HUDEP-2 (cell line): Measurements from ENCODE around the gene ST6GALNAC3.

ENCODE experiments used
- DNase-seq, 76 experiments: peaks; one replicate each; lab custom pipeline; 2025; ENCODE audit not compliant: unreplicated experiment in 76 of 76; lab: John Stamatoyannopoulos, UW

ST6GALNAC3 gene

DNA sequence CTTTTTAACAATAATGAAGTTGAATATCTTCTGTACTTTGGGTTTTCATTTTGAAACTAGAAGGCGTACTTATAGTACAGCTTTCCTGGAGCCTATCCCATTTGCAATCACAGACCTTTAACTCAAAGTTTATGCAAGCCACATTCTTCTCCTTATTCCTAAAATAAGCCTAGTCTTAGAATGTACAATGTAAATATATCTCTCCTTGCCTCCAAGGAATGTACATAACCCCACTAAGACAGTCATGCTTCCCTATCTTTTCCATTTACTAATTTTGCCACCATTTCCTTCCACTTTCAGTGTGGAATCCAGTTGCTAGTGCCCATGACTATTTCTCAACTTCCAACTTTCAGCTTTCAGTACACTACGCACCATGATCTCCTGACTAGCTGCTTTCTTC is 327.6 kb downstream of the ST6GALNAC3 start:
- no peak for DNase-seq

DNA sequence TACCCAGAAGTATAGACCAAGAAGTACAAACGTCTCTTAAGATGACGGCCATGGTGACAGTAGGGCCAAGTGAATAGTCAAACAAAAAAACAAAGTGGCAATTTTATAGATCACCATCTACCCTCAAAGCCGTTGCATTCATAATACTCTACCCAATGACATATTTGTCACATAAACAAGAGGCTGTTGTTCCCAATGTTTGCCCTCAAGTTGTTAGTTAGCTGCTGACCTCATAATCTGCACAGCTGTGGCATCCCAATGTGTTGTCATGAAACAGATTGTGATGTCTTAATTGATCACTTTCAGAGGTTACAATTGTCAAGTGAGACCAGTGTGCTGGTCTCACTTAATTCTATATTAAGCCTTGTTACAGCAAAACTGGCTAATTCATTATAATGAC is 333.8 kb downstream of the ST6GALNAC3 start:
- no peak for DNase-seq

- DNase-seq, result no peak
Measured at GRCh38 chr1:76410499-76410898, 336.0 kb downstream of the ST6GALNAC3 start.

GRCh38 chr1:76418531-76418930 is 344.0 kb downstream of the ST6GALNAC3 start:
- DNase-seq, result no peak

DNA sequence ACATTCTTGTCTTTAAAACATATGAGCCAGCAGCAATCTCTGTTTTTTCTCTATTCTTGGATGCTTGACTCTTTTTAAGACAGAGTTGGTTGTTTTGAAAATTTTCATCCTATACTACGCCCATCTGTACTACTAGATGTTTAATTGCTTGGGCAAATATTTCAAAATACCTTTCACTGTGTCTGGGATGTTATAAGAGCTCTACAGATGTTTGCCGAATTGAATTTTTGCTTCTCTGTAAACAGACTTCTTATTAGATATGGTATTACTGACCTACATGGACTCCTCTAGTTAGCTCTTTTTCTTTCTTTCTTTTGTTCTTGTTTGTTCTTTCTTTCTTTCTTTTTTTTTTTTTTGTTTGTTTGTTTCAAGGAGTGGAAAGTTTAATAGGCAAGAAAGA is 345.1 kb downstream of the ST6GALNAC3 start:
- no peak for DNase-seq

DNA sequence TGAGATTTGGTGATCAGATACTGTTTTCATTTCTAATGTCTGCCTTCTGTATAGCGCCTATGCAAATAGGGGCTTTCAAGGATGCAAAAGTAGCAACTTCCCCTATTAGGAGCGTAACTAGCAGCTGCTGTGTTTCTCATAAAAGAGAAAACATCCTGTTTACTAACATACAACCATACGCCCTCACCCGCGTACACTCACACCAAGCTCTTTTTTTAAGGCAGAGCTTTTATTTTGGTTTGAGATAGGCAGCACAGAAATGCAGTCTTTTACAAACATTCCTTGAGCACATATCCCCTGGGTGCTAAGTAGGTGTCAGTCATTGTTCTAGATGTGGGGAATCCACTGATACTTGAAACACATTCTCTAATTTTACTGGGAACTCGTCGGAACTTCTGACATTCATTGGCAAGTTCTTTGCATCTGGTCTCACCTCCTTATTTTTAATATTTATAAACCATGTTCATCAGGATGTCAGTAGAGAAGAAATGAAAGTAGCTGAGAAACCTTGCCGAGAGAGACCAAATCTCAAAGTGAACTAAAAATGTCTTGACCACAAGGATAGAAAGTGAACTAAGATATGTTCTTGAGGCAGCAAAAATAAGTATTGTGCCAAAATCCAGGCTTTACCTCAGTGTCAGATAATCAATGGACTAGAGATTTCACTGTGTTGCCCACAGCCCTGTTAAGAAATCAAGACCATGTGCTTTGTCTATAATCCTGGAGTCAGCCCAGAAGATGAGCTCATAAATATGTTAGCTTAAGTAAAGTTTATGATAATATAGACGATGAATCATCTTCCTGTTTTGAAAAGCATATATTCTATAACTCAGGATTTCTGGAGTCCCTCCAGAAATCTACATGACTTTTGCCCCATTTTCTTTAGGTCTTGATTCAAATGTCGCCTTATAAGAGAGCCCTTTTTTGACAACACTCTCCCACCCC is 350.9 kb downstream of the ST6GALNAC3 start:
- DNase-seq, result no peak

- DNase-seq, result no peak
Measured at GRCh38 chr1:76426606-76427005, 352.1 kb downstream of the ST6GALNAC3 start.

DNA sequence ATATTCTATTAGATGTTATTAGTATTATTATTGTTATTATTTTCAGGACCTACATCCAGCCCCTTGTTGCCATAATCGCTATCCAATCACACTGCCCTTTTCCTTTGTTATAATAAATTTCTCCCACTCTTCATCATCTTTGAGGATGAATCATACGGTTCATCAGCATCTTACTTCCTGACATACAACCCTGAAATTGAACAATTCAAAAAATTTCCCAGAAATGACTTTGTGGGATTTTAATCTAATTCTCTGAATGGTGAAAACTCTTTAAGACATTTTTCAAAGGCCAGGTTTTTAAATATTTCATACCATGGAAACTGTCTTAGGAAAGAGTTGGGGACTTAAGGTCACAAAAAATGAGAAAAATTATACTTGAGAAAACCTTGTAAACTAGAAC is 353.5 kb downstream of the ST6GALNAC3 start:
- DNase-seq, result no peak

GRCh38 chr1:76430531-76430930 is 356.0 kb downstream of the ST6GALNAC3 start:
- no peak for DNase-seq

DNA sequence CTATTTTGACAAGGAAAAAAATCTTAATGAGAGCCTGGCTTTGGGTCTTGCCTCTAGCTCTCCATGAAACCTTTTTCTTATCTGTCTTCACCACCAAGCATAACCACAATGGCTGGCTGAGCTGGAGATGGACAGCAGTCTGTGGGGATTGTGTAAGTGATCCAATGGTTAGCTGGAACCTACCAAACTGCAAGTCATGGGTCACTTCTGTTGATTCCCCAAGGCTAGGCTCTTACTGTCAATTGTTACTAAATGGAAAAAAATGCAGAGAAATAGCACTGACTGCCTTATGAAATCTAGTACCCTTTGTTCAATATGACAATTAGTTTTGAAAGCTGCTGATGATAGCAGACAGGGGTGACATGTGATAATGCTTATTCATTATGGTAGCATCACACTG is 359.0 kb downstream of the ST6GALNAC3 start:
- DNase-seq, result no peak

GRCh38 chr1:76443217-76443616 is 368.7 kb downstream of the ST6GALNAC3 start:
- DNase-seq, result no peak

GRCh38 chr1:76444773-76445172 is 370.2 kb downstream of the ST6GALNAC3 start:
- no peak for DNase-seq

- DNase-seq, result no peak
Measured at GRCh38 chr1:76450229-76450628, 375.7 kb downstream of the ST6GALNAC3 start.

DNA sequence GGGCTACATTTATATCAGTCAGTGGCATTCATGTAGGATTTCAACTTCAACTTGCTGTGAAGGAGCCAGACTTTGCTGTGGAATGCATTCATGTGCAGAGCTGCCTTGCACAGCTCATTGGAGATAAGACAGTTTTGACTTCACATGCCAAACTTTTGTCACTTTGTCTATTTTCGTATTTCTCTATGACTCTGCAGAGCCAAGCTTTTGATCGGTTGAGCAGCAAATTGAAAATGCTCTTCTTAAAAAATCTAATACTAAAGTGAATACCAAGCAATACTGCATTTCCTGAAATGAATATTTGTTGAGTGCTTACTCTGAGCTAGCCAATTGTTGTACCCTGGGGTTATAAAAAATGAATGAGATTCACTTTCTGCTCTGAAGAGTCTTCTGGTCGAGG is 388.7 kb downstream of the ST6GALNAC3 start:
- no peak for DNase-seq

- DNase-seq, result no peak
Measured at GRCh38 chr1:76463849-76464248, 389.3 kb downstream of the ST6GALNAC3 start.

- DNase-seq, result no peak
Measured at GRCh38 chr1:76465030-76465429, 390.5 kb downstream of the ST6GALNAC3 start.

DNA sequence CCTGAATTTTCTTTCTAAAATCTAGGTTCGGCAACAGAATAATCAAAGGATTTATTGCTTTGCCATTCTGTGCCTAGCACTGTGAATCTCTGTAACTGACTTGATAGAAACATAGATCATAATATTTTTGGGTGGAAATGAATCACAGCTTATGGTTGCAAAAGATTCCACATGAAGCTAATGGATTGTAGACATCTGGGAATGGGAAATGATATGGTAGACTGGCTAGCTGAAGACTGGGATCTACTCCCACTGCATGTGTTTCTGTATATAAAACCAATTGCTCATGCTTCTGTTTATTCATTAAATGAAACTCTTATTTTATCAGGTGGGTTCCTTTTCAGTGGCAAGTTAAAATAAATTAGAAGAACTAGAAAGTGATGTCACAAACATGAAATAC is 395.6 kb downstream of the ST6GALNAC3 start:
- DNase-seq, result no peak

DNA sequence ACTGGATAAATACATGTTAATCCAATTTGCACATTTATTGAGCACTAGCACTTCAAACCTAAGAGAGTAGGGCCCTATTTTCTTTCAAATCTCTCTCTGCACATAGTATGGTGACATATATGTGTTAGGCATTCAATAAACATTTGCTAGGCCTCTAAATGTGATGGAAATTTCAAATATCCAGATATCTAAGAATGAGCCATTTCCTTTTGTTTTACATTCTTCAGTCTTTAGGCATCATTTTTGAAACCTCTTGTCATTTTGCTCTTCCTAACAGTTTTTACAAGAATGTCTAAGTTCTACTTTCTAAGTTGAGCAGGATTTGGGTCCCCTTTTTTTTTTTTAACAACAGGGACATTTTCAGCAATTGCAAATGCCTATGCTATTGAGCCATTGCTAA is 397.0 kb downstream of the ST6GALNAC3 start:
- DNase-seq, result no peak

DNA sequence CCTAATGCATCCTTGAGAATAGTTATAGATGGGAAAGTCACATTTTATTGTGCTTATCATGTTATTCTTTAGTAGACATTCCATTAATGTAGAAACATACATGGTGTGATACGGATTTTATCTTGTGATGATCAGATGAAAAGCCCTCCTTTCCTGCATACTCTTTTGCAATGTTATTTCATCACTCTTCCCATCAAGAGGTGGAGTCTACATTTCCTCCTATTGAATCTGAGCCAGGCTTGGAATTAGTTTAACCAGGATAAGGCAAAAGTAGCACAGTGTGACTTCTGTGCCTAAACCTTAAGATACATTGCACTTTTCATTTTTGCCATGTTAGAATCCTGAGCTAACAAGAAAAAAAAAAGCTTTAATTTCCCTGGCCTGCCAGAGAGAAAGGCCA is 399.0 kb downstream of the ST6GALNAC3 start:
- DNase-seq, result no peak

GRCh38 chr1:76474922-76475321 is 400.4 kb downstream of the ST6GALNAC3 start:
- DNase-seq, result no peak

- DNase-seq, result no peak
Measured at GRCh38 chr1:76477156-76477555, 402.6 kb downstream of the ST6GALNAC3 start.

- no peak for DNase-seq
Measured at GRCh38 chr1:76480827-76481226, 406.3 kb downstream of the ST6GALNAC3 start.

DNA sequence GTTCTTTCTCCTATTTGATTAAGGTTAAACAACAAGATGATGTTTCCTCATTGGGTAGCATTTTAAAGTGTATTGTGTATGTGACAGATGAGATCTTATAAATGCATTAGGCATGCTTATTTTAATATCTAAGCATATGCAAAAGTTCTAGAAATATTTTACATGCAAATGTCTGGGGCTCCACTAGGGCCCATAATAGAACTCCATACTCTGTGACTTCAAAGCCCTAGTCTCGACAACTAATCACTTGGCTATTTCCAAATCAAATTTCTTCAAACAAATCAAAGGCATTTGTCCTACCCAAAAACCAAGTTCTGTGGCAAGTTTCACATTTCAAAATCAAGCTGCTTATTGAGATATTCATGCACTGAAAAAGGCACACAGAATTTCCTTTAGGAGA is 407.1 kb downstream of the ST6GALNAC3 start:
- no peak for DNase-seq
